Testis (tissue), 2 donors: ENCODE results near the gene ACACA.

Source experiments
- POLR2A ChIP-seq: fragments of 450-650 bp; IDR thresholded peaks from one replicate; pipeline ENCODE4 v1.6.1; 2017; ENCODE audit warnings: antibody characterized with exemption, mild to moderate bottlenecking, moderate library complexity
- TF ChIP-seq, protein P1 (sequence below), 3 experiments: fragments of 450-650 bp in 2 of 3; fragments of 200-600 bp in 1 of 3; sonication (generic) in 1 of 3; IDR thresholded peaks; one replicate each; pipeline ENCODE4 v1.5.1; 2016 to 2019; ENCODE audit warnings: antibody characterized with exemption in 3 of 3, mild to moderate bottlenecking in 2 of 3, moderate library complexity in 1 of 3

DNA sequence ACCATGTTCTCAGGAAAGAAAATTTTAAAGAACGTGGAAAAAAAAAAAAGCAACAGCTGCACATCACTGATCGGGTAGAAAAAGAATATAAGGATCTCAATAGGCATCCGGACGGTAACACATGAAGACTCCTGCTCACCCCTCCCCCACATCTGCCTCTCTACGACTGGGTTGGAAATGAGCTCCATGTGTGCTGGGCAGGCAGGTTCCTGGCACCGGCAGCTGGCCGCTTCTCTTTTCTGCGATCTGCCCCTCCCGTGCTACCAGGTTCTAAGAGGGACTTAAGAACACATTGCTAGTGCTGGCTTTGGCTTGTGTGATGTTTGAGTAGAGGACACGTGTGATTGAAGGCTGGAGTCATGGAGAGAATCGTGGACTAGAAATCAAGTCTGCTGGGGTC is 342.4 kb downstream of the ACACA start:
- TF ChIP-seq, protein P1, sequence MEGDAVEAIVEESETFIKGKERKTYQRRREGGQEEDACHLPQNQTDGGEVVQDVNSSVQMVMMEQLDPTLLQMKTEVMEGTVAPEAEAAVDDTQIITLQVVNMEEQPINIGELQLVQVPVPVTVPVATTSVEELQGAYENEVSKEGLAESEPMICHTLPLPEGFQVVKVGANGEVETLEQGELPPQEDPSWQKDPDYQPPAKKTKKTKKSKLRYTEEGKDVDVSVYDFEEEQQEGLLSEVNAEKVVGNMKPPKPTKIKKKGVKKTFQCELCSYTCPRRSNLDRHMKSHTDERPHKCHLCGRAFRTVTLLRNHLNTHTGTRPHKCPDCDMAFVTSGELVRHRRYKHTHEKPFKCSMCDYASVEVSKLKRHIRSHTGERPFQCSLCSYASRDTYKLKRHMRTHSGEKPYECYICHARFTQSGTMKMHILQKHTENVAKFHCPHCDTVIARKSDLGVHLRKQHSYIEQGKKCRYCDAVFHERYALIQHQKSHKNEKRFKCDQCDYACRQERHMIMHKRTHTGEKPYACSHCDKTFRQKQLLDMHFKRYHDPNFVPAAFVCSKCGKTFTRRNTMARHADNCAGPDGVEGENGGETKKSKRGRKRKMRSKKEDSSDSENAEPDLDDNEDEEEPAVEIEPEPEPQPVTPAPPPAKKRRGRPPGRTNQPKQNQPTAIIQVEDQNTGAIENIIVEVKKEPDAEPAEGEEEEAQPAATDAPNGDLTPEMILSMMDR (IDR thresholded peaks at IDR 0.05): no peak
- no peak for TF ChIP-seq POLR2A
